Endothelial cell of umbilical vein (primary cell): ENCODE data around the gene CTIF.

Source experiments
- EZH2 ChIP-seq: IDR thresholded peaks from 2 replicates; pipeline ENCODE4 v1.6.1; 2012; ENCODE audit warnings: borderline replicate concordance, low read depth, mild to moderate bottlenecking, moderate library complexity, low read length, inconsistent platforms; ENCODE audit not compliant: severe bottlenecking
- FOS ChIP-seq: IDR thresholded peaks from 2 replicates; pipeline ENCODE4 v1.6.1; 2011; ENCODE audit warnings: mild to moderate bottlenecking, low read length, moderate library complexity, borderline replicate concordance; ENCODE audit not compliant: insufficient read depth
- GATA2 ChIP-seq: IDR thresholded peaks from 2 replicates; pipeline ENCODE4 v1.7.0; 2011; ENCODE audit warnings: low read depth, mild to moderate bottlenecking, moderate library complexity, mixed read lengths, low read length; ENCODE audit not compliant: insufficient read length, insufficient read depth
- JUN ChIP-seq: IDR thresholded peaks from 2 replicates; pipeline ENCODE4 v1.6.1; 2011; ENCODE audit warnings: borderline replicate concordance, low read depth; ENCODE audit not compliant: insufficient read length, insufficient read depth
- MYC ChIP-seq: IDR thresholded peaks from one replicate; pipeline ENCODE4 v1.6.1; 2011; ENCODE audit warnings: mild to moderate bottlenecking, low read depth, low read length
- POLR2A ChIP-seq: IDR thresholded peaks from 2 replicates; pipeline ENCODE4 v1.6.1; 2012; ENCODE audit warnings: low read depth, mild to moderate bottlenecking, control low read depth, low read length
- POLR2AphosphoS5 ChIP-seq: IDR thresholded peaks from 2 replicates; pipeline ENCODE4 v1.6.1; 2012; ENCODE audit warnings: low read depth, mild to moderate bottlenecking, control low read depth, low read length, moderate library complexity; ENCODE audit not compliant: insufficient read depth
- TF ChIP-seq, protein P1 (sequence below), 2 donors: IDR thresholded peaks; 1 replicate in 1 of 2; 2 replicates in 1 of 2; pipeline ENCODE4 v1.5.1; 2011; ENCODE audit warnings: low read length in 2 of 2, mild to moderate bottlenecking in 2 of 2, moderate library complexity in 2 of 2, control low read depth in 1 of 2, inconsistent platforms in 1 of 2, low read depth in 1 of 2; ENCODE audit not compliant: insufficient read depth in 1 of 2; ENCODE audit errors: extremely low read depth in 1 of 2
- TF ChIP-seq, protein P2 (sequence below): IDR thresholded peaks from 2 replicates; pipeline ENCODE4 v1.6.1; 2011; ENCODE audit not compliant: insufficient read depth, insufficient read length

DNA sequence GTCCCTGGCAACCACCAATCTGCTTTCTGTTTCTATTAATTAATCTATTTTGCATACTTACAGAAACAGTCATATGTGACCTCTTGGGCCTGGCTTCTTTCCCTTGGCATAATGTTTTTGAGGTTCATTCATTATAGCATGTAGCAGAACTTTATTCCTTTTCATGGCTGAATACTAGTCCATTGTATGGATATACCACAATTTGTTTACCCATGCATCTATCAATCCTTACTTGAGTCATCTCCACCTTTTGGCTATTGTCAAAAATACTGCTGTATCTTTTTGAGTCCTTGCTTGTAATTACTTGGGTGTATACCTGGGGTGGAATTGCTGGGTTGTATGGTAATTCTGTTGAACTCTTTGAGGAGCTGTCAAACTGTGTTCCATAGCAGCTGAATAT lies 126.8 kb downstream of the CTIF start:
- TF ChIP-seq POLR2A (no peak), FOS (no peak), EZH2 (no peak), POLR2AphosphoS5 (no peak), MYC (no peak), JUN (no peak), GATA2 (no peak)
- TF ChIP-seq, protein P1, sequence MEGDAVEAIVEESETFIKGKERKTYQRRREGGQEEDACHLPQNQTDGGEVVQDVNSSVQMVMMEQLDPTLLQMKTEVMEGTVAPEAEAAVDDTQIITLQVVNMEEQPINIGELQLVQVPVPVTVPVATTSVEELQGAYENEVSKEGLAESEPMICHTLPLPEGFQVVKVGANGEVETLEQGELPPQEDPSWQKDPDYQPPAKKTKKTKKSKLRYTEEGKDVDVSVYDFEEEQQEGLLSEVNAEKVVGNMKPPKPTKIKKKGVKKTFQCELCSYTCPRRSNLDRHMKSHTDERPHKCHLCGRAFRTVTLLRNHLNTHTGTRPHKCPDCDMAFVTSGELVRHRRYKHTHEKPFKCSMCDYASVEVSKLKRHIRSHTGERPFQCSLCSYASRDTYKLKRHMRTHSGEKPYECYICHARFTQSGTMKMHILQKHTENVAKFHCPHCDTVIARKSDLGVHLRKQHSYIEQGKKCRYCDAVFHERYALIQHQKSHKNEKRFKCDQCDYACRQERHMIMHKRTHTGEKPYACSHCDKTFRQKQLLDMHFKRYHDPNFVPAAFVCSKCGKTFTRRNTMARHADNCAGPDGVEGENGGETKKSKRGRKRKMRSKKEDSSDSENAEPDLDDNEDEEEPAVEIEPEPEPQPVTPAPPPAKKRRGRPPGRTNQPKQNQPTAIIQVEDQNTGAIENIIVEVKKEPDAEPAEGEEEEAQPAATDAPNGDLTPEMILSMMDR (IDR thresholded peaks at IDR 0.05; ENCODE audit: extremely low read depth in 1 of 2, insufficient read depth in 1 of 2, low read depth in 1 of 2, low read length in 2 of 2): no peak
- TF ChIP-seq, protein P2, sequence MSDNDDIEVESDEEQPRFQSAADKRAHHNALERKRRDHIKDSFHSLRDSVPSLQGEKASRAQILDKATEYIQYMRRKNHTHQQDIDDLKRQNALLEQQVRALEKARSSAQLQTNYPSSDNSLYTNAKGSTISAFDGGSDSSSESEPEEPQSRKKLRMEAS: no peak
